ENCODE data around the gene PTP4A2. TPM values are rescaled to one million over a fixed set of nuclear protein-coding genes. Genes with fewer than 3 reads are reported as not detected.
A peak's percentile ranks its signal among the peaks of the same experiment; 100 is the strongest.

PTP4A2 gene
- total RNA-seq, 1 experiment from 2014 or later = 201 TPM

GRCh38 chr1:31931593-31932225 lies 6.5 kb downstream of the PTP4A2 start:
- Histone ChIP-seq H3K4me2 (peak overlapping the region; percentile 86), H3K27ac (peak overlapping the region; percentile 95), H3K4me3 (peak overlapping the region; percentile 86), H3F3A (ENCODE audit: insufficient read depth, low read depth) (peaks cover 80% of the 10 kb centered on the region), H3K9me2 (ENCODE audit: insufficient read depth) (no peaks in the 10 kb centered on the region), H3K4me1 (replicated peaks; ENCODE audit: insufficient read depth) (peaks cover 97% of the 10 kb centered on the region), H3K9me3 (ENCODE audit: insufficient read depth, low read depth) (no peaks in the 10 kb centered on the region), H4K20me1 (ENCODE audit: insufficient read depth) (peaks cover 93% of the 10 kb centered on the region), H2AFZ (no peak overlapping the region), H3K79me2 (ENCODE audit: low read depth) (peaks cover 99% of the 10 kb centered on the region), H3K36me3 (ENCODE audit: low read depth) (peaks cover 48% of the 10 kb centered on the region), H3K27me3 (ENCODE audit: insufficient read depth, low read depth) (no peaks in the 10 kb centered on the region)
- peak in 1 of 2 experiments; percentile 89 for DNase-seq
- ChIA-PET CTCF (no interaction called here), POLR2A (ENCODE audit: unreplicated experiment) (interaction anchor here (0.7 kb wide), 1 partner anchor 168 kb away, joined by 6 read pairs; no protein-coding TSS in a partner anchor)
- TF ChIP-seq CTCF (conservative IDR thresholded peaks at IDR 0.05) = no peak
- TF ChIP-seq EZH2 (IDR thresholded peaks at IDR 0.05; ENCODE audit: low read depth) = no peak
- intact Hi-C loops (cut with micrococcal nuclease; ENCODE audit: unreplicated experiment) = loop anchor here (10.0 kb wide), 2 partner anchors 117 to 357 kb away; partner anchors contain the start of genes SPOCD1 and TINAGL1
- no TSS peak for BruUV-seq (replicated peaks)

DNA sequence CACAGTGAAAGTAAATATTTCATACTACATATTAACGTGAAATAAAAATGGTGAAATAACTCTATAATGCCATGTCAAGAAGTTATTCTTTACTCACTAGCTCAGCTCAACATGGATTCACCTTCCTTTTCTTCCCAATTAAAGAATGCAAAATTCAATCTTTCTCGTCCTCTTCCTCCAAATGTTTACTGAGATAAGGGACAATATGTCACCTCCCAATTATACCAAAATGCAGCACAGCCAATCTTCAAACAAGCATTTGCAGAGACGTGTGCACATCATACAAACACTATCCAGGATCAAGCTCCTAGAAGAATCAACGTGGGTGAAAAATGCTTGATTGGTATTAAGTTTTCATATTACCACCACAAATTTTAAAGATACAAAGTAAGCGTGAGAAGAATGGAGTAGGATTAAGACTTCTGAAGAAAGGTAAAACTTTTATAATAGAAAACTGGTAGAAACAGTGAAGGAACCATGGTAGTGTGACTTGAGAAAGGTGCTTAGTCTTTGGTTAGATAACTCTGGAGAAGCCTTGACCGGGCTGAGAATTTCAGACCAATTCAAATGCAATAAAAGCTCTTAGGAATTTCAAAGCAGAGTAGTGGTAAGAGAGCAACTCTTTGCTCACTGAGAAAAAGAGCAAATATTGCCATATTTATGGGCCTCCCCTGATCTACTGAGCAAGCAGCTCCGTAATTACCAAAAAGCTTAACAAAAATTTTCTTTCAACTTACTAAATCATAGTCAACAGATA lies 7.2 kb downstream of the PTP4A2 start:
- POLR2A ChIA-PET (ENCODE audit: unreplicated experiment) = interaction anchor here (0.7 kb wide), 1 partner anchor 169 kb away, joined by 6 read pairs; no protein-coding TSS in a partner anchor
- Histone ChIP-seq H4K20me1 (ENCODE audit: insufficient read depth) (peaks cover 93% of the 10 kb centered on the region), H3K27me3 (ENCODE audit: insufficient read depth, low read depth) (no peaks in the 10 kb centered on the region), H3K36me3 (ENCODE audit: low read depth) (peaks cover 48% of the 10 kb centered on the region), H3K4me3 (peak overlapping the region; percentile 86), H3K4me1 (replicated peaks; ENCODE audit: insufficient read depth) (peaks cover 97% of the 10 kb centered on the region), H2AFZ (no peak overlapping the region), H3K9me3 (ENCODE audit: insufficient read depth, low read depth) (no peaks in the 10 kb centered on the region), H3K9me2 (ENCODE audit: insufficient read depth) (no peaks in the 10 kb centered on the region), H3K79me2 (ENCODE audit: low read depth) (peaks cover 99% of the 10 kb centered on the region), H3F3A (ENCODE audit: insufficient read depth, low read depth) (peaks cover 81% of the 10 kb centered on the region), H3K27ac (peak overlapping the region; percentile 95), H3K4me2 (peak overlapping the region; percentile 86)
- BruUV-seq (replicated peaks) = no TSS peak
- CTCF ChIA-PET = no interaction called here
- intact Hi-C loops (cut with micrococcal nuclease; ENCODE audit: unreplicated experiment) = loop anchor here (10.0 kb wide), 2 partner anchors 116 to 356 kb away; partner anchors contain the start of genes SPOCD1 and TINAGL1
- DNase-seq = no peak
- TF ChIP-seq CTCF (conservative IDR thresholded peaks at IDR 0.05) (no peak), EZH2 (IDR thresholded peaks at IDR 0.05; ENCODE audit: low read depth) (no peak)

- no TSS peak for BruUV-seq (replicated peaks)
- Histone ChIP-seq H2AFZ (no peak overlapping the region), H3F3A (ENCODE audit: insufficient read depth, low read depth) (peaks cover 80% of the 10 kb centered on the region), H3K36me3 (ENCODE audit: low read depth) (peaks cover 58% of the 10 kb centered on the region), H4K20me1 (ENCODE audit: insufficient read depth) (peaks cover 96% of the 10 kb centered on the region), H3K9me2 (ENCODE audit: insufficient read depth) (no peaks in the 10 kb centered on the region), H3K27me3 (ENCODE audit: insufficient read depth, low read depth) (no peaks in the 10 kb centered on the region), H3K4me2 (peak overlapping the region; percentile 8), H3K4me1 (replicated peaks; ENCODE audit: insufficient read depth) (peaks cover 91% of the 10 kb centered on the region), H3K27ac (0 out of 2 replicates have a peak overlapping the region, but pooled peaks have one; percentile 32), H3K79me2 (ENCODE audit: low read depth) (peaks cover 98% of the 10 kb centered on the region), H3K4me3 (no peak overlapping the region), H3K9me3 (ENCODE audit: insufficient read depth, low read depth) (no peaks in the 10 kb centered on the region)
- TF ChIP-seq EZH2 (IDR thresholded peaks at IDR 0.05; ENCODE audit: low read depth) (no peak), CTCF (conservative IDR thresholded peaks at IDR 0.05) (no peak)
- ChIA-PET POLR2A (ENCODE audit: unreplicated experiment) (interaction anchor here (0.6 kb wide), 1 partner anchor 398 kb away, joined by 4 read pairs; no protein-coding TSS in a partner anchor), CTCF (no interaction called here)
- intact Hi-C loops (cut with micrococcal nuclease; ENCODE audit: unreplicated experiment) = no loop called here
- no peak for DNase-seq
These were observed 10.5 kb downstream of the PTP4A2 start for GRCh38 chr1:31927661-31927980.

Measured in PC-9 (cell line).